ENCODE measurements around the gene SERPINB1. TPM values are rescaled to one million over a fixed set of nuclear protein-coding genes. Genes with fewer than 3 reads are reported as not detected.

The SERPINB1 gene
- total and polyA plus RNA-seq, 2 experiments from 2014 or later, result 5.6 to 6.5 TPM

GRCh38 chr6:2796861-2797260, 44.8 kb downstream of the SERPINB1 start:
- Mint-ChIP-seq H3K4me3 (no peak overlapping the region), H3K27me3 (ENCODE audit: insufficient read depth, low read depth, poor library complexity) (peaks cover 2% of the 10 kb centered on the region), H3K9me3 (peaks cover under 1% of the 10 kb centered on the region; the same call in 2 of the 3 replicates), H3K27ac (no peak overlapping the region), H3K4me1 (peaks cover 22% of the 10 kb centered on the region), H3K36me3 (ENCODE audit: low read depth) (0 out of 3 replicates have a peak, but pooled peaks cover 2% of the 10 kb centered on the region)
- DNase-seq (ENCODE audit: low spot score) (no peak), ATAC-seq (no peak)
- Histone ChIP-seq H3K36me3 (ENCODE audit: insufficient read depth) (no peaks in the 10 kb centered on the region), H3K9me2 (ENCODE audit: insufficient read depth) (no peaks in the 10 kb centered on the region), H4K20me1 (replicated peaks; ENCODE audit: insufficient read depth) (no peaks in the 10 kb centered on the region), H3K4me3 (no peak overlapping the region), H3K4me2 (no peak overlapping the region), H3K4me1 (ENCODE audit: insufficient read depth) (no peaks in the 10 kb centered on the region), H3K79me2 (replicated peaks; ENCODE audit: insufficient read depth) (peaks cover 4% of the 10 kb centered on the region; the same call in 1 of the 2 replicates), H2AFZ (no peak overlapping the region), H3K27me3 (ENCODE audit: insufficient read depth) (no peaks in the 10 kb centered on the region), H3F3A (replicated peaks; ENCODE audit: low read depth) (no peaks in the 10 kb centered on the region), H3K27ac (ENCODE audit: low read depth) (no peak overlapping the region)
- TF ChIP-seq REST (IDR thresholded peaks at IDR 0.05; ENCODE audit: unreplicated experiment) (no peak), JUNB (IDR thresholded peaks at IDR 0.05; ENCODE audit: unreplicated experiment) (no peak), EZH2 (IDR thresholded peaks at IDR 0.05; ENCODE audit: low read depth, unreplicated experiment) (no peak), POLR2AphosphoS5 (IDR thresholded peaks at IDR 0.05; ENCODE audit: low read depth) (no peak), CTCF (conservative IDR thresholded peaks at IDR 0.05; ENCODE audit: low read depth in 2 of 2) (no peak), ZNF331 (CRISPR knock-in tag; IDR thresholded peaks at IDR 0.05; ENCODE audit: low read depth) (no peak), EZH2phosphoT487 (IDR thresholded peaks at IDR 0.05; ENCODE audit: unreplicated experiment) (no peak), STAT1 (IDR thresholded peaks at IDR 0.05; ENCODE audit: unreplicated experiment) (no peak), CREB1 (CRISPR knock-in tag; IDR thresholded peaks at IDR 0.05; ENCODE audit: low read depth) (no peak), ZNF462 (CRISPR knock-in tag; IDR thresholded peaks at IDR 0.05) (no peak), NANOG (IDR thresholded peaks at IDR 0.05; ENCODE audit: borderline replicate concordance) (no peak), ZNF114 (CRISPR knock-in tag; IDR thresholded peaks at IDR 0.05) (no peak), ETS1 (IDR thresholded peaks at IDR 0.05) (no peak)

All from GM23338 (cell line).